Stomach (tissue), 4 donors: ENCODE measurements around the gene STAT1.

Source experiments
- POLR2A ChIP-seq, 4 donors: fragments of 450-650 bp; IDR thresholded peaks; one replicate each; pipeline ENCODE4 v1.6.1; 2016; ENCODE audit warnings: antibody characterized with exemption in 4 of 4, control low read depth in 2 of 4, mild to moderate bottlenecking in 1 of 4, moderate library complexity in 1 of 4
- POLR2AphosphoS5 ChIP-seq, 3 donors: sonication (generic); formaldehyde crosslinking; IDR thresholded peaks; one replicate each; pipeline ENCODE4 v1.6.1; 2016; ENCODE audit warnings: antibody characterized with exemption in 3 of 3

GRCh38 chr2:191049728-191050639 is 36.0 kb upstream of the STAT1 start:
- no peak for TF ChIP-seq POLR2A (IDR thresholded peaks at IDR 0.05)
- TF ChIP-seq POLR2AphosphoS5 (IDR thresholded peaks at IDR 0.05): no peak
